ENCODE measurements around the gene KCNAB1.

DNA sequence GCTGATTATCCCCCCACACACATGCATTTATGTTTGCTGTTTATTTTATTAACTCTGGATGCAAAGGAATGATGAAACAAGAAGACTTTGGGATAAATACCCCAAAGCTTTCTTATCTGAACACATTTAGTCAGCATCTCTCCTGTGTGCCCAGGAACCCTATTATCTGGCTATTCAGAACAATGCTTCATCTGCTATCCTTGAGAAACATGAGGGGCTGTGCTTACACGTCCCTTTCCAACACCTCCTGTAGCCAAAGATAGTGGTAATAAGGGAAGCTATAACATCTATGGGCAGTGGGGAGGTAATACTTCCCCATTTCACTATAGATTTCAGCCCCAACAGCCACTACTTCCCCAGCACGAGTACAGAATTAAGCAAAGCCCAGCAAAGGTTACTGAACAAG, 339.8 kb downstream of the KCNAB1 start:
- no peak for TF ChIP-seq CTCF (IDR thresholded peaks at IDR 0.05)
- TF ChIP-seq POLR2AphosphoS5 (IDR thresholded peaks at IDR 0.05), result no peak
- no peak for TF ChIP-seq POLR2A (IDR thresholded peaks at IDR 0.05)
- no peak for TF ChIP-seq EP300 (IDR thresholded peaks at IDR 0.05)

All from suprapubic skin (tissue), 4 donors.